Medulla oblongata (tissue), 1 donor: ENCODE measurements around the gene NFASC.

Experiments used
- DNase-seq: peaks from one replicate; pipeline ENCODE4 v3.0.0-alpha.2; 2015; ENCODE audit errors: extremely low spot score

Gene NFASC

DNA sequence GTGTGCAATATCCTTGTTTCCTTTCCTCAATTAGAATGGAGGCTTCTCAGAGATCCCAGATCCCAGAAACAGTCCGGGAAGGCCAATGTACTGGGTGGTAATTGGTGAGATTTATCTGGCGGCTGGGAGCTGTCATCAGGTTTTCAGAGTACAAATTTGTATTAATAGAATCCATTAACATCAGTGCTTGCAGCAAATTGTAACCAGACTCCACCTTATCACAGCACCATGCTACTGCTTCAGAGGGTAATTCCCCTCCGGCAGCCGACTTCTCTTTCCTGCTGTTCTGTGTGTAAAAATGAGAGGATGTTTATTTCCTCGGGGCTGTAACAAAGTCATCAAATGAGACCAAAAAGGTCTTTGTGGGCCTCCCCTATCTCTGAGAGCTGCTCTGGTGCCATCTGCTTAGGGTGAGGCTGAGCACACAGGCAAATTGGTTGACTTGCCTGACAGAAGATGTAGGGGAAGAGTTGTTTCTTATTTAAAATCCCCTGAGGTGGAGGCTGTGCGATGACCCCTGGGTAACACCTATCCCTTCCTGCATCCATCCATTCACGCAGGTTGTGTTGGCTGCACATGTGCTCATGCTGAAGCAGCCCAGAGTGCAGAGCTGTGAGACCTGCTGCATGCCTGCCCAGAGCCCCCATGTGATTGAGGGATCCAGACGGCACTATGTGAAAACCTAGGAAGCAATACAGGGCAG, 19.2 kb downstream of the NFASC start:
- no peak for DNase-seq

DNA sequence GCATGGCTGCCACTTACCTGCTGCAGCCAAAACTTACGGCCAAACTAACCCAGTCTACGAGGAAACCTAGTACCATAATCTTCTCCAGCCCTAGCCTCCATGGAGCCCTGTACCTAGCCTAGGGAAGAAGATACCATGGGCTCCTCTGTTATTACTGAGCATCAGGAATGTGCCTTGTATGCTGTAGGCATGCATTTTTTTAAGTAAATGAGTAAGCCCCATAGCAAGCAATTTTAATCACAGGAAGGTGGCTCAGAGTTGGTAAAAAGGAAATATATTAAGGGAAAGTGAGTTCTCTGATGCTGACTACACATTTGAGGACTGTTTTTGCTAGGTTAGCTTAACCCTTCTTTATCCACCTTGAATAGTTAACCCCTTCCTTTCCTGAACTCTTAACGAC, 21.2 kb downstream of the NFASC start:
- no peak for DNase-seq

DNA sequence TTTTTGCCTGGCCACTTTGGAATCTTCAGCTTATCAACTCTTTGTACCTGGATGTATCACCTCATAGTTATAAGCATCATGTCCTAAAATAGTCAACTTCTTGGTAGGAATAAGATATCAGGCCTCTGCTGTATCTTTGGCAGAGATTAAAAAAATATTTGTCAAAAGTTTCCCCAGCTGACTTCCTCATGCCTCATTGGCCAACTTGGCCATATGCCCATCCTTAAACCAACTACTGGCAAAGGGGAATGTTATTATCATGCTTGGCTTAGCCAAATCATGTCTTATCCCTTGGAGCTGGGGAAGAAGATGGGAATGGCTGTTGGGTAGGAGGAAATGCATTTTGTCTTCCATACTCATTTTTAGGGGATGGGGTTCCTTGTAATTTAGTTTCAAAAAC, 23.4 kb downstream of the NFASC start:
- DNase-seq = no peak

DNA sequence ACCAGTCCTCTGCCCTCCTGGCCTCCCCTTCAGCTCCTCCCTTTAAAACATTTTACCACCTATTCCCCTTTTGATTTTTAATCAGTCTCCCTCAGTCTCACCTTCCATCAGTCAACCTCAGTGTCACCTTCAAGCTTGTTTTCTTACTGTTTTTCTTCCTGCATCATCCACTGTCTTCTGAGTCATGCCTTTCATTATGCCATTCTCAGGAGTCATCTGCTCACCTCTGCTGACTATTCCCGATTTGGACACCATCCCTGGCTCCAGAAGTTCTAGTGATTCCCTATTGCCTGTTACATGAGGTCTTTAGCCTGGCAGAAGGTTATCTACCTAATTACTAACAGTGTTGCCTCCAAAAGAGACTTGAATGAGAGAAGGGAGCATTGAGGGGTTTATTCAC, 23.9 kb downstream of the NFASC start:
- DNase-seq = no peak

DNA sequence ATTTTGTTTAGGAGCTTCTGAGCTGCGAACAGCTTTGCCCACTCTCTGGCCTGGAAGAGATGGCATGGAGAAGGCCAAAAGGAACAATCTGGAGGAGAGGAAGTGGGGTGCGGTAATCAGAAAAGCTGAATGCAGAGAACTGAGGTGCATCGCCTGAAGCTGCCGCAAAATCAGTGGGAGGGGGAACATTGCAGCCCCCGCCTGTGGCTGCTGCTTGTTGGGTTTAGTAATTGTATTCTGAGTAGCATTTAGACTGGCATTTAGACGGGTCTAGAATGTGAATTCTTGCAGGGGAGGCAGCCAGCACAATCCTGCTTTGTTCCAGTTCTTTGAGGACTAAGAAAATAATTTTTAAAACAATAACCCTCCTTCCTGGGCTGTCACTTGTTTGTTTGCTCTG, 25.4 kb downstream of the NFASC start:
- DNase-seq = no peak

DNA sequence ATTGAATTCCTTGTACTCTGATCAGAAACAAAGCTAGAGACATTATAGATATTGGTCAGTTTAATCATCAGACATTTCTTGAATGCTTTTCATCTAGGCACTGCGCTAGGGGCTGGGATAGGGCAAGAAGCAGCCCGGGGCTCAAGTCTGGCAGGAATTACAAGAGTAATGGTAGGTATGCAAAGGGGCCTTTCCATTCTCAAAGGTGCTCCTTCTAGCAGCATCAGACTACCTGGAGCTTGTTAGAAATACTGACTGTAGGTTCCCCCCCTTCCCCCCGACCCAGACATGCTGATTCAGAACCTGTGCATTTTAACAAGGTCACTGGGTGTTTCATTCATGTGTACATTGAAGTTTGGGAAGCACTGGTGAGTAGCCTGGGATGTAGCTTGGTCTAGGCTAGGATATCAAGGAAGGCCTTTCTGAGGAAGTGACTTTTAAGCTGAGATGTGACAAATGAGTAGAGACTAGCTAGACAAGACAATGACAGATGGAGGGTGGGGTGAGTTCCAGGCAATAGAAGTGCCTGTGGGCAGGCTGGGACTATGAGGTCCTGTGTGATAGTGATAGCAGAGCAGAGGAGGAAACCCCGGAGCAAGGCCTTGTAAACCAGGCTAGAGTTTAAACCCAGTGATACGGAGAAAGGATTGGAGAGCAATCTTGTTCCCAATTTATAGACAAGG, 26.3 kb downstream of the NFASC start:
- DNase-seq = no peak

DNA sequence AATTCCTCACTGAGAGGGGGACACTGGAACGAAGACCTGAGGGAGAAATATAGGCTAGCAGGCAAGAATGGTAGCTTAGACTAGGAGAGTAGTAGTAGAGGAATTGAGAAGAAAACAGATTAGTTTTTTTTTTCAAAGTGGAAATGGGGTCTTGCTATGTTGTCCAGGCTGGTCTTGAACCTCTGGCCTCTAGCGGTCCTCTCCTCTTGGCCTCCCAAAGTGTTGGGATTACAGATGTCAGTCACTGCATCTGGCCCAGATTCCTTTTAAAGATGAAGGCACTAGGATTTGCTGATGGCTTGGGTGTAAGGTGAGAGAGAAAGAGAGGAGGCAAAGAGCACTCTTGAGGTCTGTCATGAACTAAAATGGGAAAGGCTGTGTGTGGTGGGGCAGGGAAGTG, 30.1 kb downstream of the NFASC start:
- DNase-seq = no peak

DNA sequence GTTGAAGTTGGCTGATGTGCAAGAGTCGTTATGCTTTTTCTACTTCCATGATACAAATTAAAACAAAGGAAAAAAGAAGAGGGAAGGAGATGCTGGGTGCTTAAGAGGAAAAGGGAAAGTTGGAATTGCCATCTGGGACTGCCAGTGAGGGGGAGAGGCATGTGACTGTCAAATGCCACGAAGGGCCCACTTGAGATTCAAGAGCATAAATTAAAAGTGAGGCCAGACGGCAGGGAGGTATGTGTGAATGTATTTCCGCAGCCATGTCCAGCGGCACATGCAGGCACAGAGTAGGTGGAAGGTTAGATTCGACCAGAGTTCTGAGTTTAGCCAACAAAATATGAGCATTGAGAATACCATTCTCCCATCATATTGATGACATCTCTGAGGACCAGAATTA, 32.0 kb downstream of the NFASC start:
- no peak for DNase-seq

DNA sequence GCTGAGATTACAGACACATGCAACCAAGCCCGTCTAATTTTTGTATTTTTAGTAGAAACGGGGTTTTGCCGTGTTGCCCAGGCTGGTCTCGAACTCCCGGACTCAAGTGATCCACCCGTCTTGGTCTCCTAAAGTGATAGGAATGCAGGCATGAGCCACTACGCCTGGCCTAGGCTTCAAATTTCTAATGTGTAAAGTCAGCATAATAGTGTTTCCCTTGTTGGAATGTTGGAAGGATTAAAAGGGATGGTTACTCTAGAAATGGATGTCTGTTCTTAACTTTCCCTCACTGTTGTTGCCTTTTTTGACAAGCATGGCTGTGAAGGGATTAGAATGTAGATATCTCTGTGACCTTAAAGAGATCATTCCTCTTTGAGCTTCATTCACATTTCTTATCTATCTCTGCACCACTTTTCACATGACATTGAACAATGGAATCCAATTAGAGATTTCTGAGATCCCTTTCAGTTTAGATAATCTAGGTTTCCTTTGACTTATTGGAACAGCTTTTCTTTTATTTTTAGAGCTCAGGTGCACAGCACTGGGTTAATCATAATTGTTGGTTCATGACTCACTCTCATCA, 33.7 kb downstream of the NFASC start:
- DNase-seq = no peak

DNA sequence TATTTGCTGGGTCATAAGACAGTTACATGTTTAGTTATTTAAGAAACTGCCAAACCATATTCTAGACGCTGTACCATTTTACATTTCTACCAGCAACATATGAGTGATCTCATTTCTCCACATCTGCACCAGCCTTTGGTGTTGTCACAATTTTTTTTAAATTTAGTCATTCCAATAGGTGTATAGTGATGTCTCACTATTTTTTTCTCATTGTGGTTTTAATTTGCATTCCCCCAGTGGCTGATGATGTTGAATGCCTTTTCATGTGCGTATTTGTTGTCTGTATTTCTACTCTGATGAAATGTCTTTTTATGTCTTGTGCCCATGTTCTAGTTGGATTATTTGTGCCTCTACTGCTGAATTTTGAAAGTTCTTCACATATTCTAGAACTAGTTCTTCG, 38.4 kb downstream of the NFASC start:
- DNase-seq = no peak

DNA sequence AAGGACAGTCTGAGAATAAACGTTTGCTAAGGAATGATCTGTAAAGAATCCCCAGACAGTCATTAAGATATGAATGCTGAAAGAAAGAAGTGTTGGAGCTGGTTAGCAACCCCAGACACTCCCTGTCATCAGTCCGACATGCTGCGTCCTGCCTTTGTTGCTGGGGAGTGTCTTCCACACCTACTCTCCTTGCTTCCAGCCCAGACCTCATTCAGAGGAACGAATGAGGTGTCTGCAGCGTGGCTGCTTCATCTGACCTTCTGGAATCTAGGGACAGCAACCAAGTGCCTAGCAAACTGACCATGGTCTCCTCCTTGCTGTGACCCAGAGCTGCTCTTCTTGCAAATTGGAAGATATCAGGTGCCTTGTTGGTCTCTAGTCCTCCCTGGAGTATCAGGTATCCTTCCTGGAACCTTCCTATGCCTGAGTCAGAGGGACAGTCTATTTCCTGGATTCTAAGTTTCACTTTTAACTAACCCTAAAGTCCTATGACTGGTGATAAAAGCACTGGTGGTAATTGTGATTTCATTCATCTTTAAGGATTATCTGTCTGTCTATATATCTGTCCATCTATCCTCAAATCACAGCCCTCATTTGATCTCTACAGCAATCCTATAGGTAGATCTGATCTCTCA, 45.3 kb downstream of the NFASC start:
- DNase-seq = no peak

DNA sequence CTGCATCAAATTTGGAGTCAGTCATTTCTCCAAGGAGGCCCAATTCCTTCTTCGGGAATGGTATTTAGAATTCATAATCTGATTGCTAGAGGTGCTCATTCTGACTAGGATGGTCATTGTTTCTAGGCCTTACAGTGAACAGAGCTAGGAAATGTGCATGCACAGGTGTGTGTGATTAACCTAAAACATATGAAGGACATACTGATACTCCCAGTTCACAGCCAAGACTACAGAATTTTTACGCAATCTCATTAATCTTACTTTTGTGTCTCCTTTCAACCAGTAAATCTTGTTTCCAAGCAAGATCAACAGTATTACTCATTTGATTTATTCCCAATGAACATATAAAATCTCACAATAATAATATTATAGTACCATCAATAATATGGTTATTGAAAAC, 47.1 kb downstream of the NFASC start:
- no peak for DNase-seq

DNA sequence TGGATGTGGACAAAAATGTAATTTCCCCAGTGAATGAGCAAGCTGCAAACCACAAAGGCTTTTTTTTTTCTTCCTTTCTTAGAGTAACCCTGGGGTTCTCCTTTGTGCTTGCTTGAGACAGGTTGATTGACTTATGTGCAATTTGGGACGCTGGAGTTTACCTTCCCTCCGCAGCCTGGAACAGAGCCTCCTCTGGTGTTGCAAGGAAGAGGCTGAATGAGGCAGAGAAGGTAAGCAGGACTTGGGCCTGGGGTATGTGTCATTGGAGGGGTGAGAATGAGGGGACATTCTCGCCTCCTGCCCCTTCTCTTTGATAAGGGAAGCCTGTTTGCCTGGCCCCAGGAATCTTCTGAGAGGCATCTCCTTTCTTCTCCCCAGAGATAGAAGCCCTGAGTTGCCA, 49.8 kb downstream of the NFASC start:
- DNase-seq = no peak

DNA sequence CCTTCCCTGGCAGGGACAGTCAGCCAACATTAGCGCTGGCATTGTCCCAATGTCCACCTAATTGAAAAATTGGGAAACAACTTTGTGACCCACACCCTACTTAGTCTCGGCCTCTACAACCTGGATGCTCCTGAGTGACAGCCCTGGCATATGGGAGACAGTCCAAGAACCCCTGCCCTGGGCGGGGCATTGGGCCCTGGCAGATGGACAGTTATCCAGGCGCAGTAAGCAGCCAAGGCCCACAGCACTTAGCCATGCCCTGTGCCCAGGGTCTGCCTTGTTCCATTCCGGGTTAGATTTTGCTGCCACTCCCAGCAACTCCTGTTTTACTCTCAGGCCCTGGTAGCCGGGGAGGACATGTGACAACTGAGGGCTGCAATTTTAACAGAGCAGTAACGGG, 50.3 kb downstream of the NFASC start:
- DNase-seq = no peak

DNA sequence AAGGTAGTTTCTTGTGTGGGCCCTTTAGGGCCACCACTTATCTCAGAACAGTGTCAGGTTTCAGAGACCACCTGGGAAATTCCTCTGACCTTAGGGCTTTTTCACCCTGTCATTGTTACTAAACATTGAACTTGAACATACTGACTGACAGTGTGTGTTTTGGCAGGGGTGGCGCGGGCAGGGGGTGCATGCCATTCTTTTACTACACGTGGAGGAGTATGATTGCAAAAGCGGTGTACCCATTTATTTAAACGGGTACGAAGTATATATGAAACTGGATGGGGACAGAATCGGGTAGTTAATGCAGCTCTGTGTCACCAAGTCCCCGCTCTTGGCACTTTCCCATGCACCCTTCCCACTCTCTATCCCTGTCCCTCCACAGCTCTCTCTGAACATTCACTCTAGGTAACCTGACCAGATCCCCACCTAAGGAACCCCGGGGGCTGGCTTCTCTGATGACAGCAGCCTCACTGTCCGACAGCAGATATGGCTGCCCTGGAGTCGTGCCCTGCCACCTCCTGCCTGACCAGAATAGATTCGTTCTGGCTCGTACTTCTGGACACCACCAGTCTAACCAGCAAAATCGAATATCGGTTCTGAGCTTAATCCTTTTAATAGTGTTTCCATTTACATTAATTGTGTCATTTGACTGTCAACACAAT, 51.3 kb downstream of the NFASC start:
- DNase-seq = no peak

DNA sequence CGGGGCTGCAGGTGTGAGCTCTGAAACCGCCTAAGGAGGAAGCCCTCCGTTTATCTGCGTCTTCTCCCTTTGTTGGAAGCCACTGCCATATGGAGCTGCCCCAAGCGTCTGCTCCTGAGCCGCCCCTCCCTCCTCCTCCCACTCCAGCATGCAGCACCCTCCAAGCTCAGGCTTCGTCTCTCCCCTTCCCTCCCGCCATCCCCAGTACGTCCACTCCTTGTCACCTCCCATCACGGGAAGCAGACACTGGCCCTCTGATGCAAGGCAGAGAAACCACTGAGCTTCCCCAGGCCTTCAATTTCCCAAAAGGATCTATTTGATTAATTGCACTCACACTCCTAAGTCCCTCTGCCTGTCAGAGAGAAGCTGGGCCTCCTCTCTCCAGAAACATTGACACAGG, 52.5 kb downstream of the NFASC start:
- no peak for DNase-seq

DNA sequence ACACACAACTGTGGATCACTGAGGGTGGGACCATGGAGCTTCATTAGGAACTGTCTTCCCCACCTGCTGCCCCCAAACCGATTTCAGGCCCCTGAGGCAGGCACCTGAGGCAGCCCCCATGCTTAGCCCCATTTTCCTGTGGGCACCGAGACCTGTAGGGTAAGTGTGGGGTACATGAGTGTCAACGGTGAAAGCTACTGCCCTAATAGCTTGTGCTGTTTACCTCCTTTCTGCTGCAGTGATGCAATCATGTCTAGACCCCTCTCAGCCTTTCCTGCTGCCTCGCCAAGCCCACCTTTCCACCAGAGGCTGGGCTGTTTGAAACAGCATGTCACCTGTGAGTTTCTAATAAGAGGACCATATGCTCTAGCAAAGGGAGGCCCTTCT, 53.0 kb downstream of the NFASC start:
- DNase-seq = no peak

DNA sequence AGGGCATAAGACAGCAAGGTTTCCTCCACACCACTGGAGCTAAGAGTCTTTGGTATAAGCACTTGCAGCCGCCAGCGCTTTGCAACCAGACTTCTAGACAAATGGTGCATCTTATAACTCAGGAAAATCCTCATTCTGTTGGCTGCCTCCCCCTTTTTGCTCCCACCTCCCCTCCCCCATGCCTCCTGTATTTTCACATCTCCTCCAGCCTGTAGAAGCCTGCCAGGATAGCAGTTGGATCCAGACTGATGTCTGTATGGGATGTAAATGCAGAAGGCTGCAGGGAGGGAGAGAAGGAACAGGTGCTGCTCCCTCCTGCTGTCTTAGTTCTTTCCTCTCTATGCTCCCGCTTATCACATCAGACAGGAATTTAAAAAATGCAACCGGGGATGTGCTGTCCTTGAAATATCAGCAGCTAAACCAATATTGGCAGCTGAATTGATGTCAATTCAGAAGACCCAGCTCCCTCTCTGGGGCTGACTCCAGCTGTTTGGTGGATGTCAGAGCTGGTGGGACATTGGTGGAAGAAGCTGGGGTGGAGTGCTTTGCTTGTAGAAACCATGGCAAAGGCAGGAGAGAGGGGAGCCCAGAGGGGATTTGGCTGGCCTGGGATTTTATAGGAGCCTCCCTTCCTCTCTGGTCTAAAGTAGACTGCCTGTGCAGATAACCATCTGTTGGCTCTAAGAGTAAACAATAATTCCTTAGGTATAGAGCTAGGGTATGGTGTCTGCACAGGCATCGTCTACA, 53.5 kb downstream of the NFASC start:
- DNase-seq = no peak

DNA sequence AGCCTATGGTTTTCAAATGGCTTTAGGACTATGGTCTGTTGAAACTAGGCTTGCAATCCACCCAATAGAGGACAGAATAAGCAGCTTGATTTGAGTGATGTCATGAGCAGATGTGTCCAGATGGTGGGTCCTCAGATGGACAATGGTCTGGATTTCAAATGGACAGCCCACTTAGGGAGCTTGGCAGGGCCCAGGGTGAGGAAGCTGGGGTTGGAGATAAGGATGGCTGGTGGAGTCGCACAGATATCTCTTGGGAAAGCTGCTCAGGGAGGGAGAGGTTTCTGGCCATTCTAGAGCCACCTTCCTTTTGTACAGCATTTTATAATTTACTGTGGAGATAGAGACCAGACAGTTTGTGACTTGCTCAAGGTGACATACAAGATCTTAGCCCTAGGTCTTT, 55.0 kb downstream of the NFASC start:
- no peak for DNase-seq

DNA sequence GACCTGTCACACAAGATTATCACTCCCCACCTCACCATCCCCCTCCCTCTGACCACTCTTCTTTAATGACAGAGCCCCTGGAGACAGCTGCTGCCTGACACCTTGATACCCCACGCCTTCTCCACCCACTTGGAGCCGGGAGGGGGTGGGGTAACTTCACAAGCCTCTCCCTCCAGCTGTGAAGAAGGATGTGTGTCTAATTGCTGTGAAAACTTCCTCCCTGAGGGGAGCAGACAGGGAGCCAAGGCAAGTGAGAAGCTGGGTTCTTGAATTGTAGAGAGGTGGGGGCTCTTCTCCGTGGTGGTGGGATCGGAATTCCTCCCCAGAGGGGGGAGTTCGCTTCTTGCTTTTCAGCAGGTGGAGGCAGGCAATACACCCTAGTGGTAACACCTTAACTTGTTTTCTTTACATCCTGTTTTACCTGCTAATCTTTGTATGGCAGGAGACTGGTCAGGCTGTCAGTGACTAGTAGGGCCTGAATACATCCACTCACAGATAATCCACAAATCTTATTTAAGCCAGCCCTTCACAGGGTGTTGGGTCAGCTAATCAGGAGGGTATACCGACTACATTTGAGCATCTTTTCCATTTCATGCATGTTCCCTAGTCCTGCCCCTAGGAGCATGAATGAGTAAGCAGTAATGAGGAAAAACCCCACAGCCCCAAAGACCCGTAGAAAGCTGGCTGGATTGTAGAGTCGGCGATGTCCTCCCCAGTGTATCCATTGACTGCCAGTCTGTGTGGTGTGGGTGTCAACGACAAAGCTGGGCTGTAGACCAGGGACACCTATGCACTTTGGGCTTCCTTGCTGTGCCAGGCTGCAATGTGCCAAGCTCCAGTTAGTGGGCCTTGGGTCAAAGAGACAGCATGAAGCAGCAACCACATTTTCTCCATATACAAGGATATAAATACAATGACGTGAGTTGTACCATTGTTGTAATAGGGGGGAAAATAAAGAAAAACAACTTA, 57.3 kb downstream of the NFASC start:
- no peak for DNase-seq
